Measurements from ENCODE around the gene RFC4.

RFC4 gene

GRCh38 chr3:186787642-186788481 is 18.4 kb downstream of the RFC4 start:
- no peak for DNase-seq (ENCODE audit: low read depth in 2 of 3, low spot score in 1 of 3)

GRCh38 chr3:186786922-186787321 is 19.4 kb downstream of the RFC4 start:
- DNase-seq (ENCODE audit: low read depth in 2 of 3, low spot score in 1 of 3), result no peak

GRCh38 chr3:186785495-186786018 is 20.7 kb downstream of the RFC4 start:
- no peak for DNase-seq (ENCODE audit: low read depth in 2 of 3, low spot score in 1 of 3)

- DNase-seq (ENCODE audit: low read depth in 2 of 3, low spot score in 1 of 3), result no peak
These were observed 21.3 kb downstream of the RFC4 start for GRCh38 chr3:186784820-186785494.

- peak in 2 of 3 donors; percentile 62 to 66 for DNase-seq (ENCODE audit: low read depth in 2 of 3, low spot score in 1 of 3)
These were observed 22.4 kb downstream of the RFC4 start for GRCh38 chr3:186783731-186784515.

- DNase-seq (ENCODE audit: low read depth in 2 of 3, low spot score in 1 of 3), result peak; percentile 82 to 87 (median 85)
These were observed 23.1 kb downstream of the RFC4 start, which contains the start of gene EIF4A2 for GRCh38 chr3:186783058-186783730. Gene EIF4A2 (plus strand): TSS chr3:186783577. CDS start chr3:186783611, 34 bp downstream.

- DNase-seq (ENCODE audit: low read depth in 2 of 3, low spot score in 1 of 3), result no peak
These were observed 23.7 kb downstream of the RFC4 start for GRCh38 chr3:186782542-186783057.

GRCh38 chr3:186779204-186779603 is 27.1 kb downstream of the RFC4 start:
- no peak for DNase-seq (ENCODE audit: low read depth in 2 of 3, low spot score in 1 of 3)

GRCh38 chr3:186775999-186776398 is 30.3 kb downstream of the RFC4 start:
- no peak for DNase-seq (ENCODE audit: low read depth in 2 of 3, low spot score in 1 of 3)

GRCh38 chr3:186772701-186773417 is 33.4 kb downstream of the RFC4 start:
- DNase-seq (ENCODE audit: low read depth in 2 of 3, low spot score in 1 of 3), result peak in 2 of 3 donors; percentile 49 to 58

GRCh38 chr3:186772281-186772694 is 34.0 kb downstream of the RFC4 start:
- DNase-seq (ENCODE audit: low read depth in 2 of 3, low spot score in 1 of 3), result no peak

- no peak for DNase-seq (ENCODE audit: low read depth in 2 of 3, low spot score in 1 of 3)
These were observed 45.3 kb downstream of the RFC4 start for GRCh38 chr3:186760897-186761447.

GRCh38 chr3:186760141-186760833 is 46.0 kb downstream of the RFC4 start:
- DNase-seq (ENCODE audit: low read depth in 2 of 3, low spot score in 1 of 3), result no peak

GRCh38 chr3:186759231-186759930 is 46.9 kb downstream of the RFC4 start:
- DNase-seq (ENCODE audit: low read depth in 2 of 3, low spot score in 1 of 3), result no peak

GRCh38 chr3:186757686-186758220 is 48.5 kb downstream of the RFC4 start:
- DNase-seq (ENCODE audit: low read depth in 2 of 3, low spot score in 1 of 3), result no peak

- DNase-seq (ENCODE audit: low read depth in 2 of 3, low spot score in 1 of 3), result no peak
These were observed 49.1 kb downstream of the RFC4 start for GRCh38 chr3:186757214-186757613.

- DNase-seq (ENCODE audit: low read depth in 2 of 3, low spot score in 1 of 3), result no peak
These were observed 51.4 kb downstream of the RFC4 start for GRCh38 chr3:186754871-186755270.

- no peak for DNase-seq (ENCODE audit: low read depth in 2 of 3, low spot score in 1 of 3)
These were observed 52.3 kb downstream of the RFC4 start for GRCh38 chr3:186754006-186754405.

Data from stimulated activated CD4-positive, alpha-beta T cell treated with anti-CD3 and anti-CD28 coated beads, Interleukin-12 subunit alpha, Interleukin-12 subunit beta, amount 100 ng/mL, for 48 hours (primary cell).